ENCODE data around the gene NPVF.

The NPVF gene

DNA sequence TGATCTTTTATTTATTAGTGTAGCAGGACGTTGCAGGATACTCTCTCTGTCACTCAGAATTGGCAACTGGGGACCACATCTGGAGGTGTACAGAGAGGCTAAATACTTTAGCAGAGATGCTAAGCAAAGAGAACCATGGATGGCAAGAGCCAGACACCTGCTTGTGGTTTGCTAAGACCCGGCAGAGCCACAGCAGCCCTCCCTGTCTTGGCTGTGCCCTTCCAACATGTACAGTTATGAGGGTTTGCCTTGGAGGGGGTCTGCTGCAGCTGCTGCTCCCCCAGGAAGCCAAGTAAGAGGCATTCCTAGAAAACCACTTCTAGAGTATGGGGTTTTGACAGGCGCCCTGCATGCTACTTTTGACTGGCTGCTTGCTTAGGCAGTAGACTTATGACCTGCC is 5.1 kb downstream of the NPVF start:
- no peak for DNase-seq

DNA sequence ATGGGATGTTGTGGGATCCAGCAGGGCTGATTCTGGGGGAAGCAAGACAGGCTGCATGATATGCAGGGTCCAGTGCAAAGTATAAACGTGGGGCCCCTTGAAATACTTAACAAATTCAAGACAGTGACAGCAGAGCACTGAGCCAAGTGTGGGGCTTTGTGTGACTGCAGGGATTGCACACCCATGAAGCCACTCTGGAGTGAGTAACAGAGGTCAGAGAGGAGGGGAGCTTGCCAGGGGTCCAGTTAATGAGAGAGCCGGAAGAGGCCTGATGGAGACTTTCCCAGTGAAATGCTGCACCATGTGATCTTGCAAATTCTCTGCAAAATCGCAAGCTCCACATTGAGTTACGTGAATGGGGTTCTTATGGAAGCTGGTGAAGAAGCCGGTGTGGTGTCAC is 5.6 kb downstream of the NPVF start:
- no peak for DNase-seq

- no peak for DNase-seq
Observed at GRCh38 chr7:25221009-25221408, 7.3 kb downstream of the NPVF start.

- no peak for DNase-seq
Observed at GRCh38 chr7:25218191-25218590, 10.1 kb downstream of the NPVF start.

DNA sequence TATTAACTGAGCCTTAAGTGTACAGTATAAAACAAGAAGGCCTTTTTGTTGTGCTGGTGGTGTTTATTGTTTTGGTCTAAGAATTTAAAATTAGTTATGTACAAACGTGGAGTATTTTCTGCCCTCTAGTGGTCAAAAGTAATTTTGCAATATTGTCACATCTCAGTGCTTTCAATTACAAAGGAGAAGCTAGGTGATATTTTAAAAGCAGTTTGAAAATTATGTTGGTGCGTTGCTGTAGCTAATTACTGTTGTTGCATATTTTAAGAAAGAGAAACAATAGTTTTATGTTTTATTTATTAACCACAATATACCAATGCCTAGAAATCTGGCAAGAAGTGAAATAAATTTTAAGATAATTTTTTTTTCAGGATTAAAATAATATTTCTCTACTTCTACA is 11.4 kb downstream of the NPVF start:
- DNase-seq = peak; percentile 73

DNA sequence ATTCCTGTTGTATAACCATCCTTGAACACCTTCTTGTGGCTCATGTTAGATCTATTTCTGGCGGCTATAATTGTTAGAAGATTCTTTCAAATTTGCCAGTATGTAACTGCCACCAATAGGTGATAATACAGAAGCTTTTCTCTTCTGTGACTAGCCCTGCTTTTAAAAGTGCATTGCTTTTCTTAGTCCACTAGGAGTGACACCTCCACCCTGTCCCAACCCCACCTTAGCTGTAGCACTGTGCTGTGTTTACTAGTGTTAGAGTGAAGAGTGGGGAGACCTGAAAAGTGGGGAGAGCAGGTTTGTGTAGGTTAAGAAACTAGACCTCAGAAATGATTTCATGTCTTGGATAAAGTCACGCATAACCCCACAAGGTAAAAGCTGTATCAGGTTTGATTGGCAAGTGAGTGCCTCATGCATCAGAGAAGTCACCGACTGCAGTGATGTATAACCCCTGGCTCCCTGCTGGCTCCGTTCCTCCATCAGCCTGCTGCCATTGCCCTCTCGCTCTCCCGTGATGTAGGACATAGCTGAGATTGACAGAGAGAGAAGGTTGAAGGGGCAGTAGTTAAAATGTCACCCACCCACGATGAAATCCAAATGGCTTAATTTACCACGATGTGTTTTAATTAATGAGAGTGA is 12.5 kb downstream of the NPVF start:
- no peak for DNase-seq

- no peak for DNase-seq
Observed at GRCh38 chr7:25208525-25209221, 19.6 kb downstream of the NPVF start.

DNA sequence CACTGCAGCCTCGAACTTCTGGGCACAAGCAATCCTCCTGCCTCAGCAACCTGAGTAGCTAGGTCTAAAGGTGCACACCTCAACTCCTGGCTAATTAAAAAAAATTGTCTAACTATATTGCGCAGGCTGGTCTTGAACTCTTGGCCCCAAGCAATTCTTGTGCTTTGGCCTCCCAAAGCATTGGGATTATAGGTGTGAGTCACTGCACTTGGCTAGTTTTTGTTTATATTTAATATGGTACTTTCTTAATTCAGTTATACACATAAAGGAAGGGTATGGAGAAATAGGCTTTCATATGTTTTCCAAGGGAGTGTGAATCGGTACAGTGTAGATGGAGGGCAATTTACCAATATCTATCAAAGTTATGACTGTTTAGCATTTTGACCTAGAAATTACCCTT is 20.4 kb downstream of the NPVF start:
- DNase-seq = no peak

DNA sequence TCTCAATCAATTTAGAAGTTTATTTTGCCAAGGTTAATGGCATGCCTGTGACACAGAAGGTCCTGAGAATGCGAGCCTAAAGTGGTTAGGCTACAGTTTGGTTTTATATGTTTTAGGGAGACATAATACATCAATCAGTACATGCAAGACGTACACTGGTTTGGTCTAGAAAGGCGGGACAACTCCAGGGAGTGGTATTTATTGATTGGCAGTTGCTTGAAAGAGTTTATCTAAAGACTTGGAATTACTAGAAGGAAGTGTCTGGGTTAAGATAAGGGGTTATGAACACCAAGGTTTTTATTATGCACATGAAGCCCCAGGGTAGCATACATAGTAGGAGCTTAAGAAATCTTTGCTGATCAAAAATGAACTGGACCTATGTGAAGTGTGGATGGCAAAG is 21.5 kb downstream of the NPVF start:
- DNase-seq = peak; percentile 11

DNA sequence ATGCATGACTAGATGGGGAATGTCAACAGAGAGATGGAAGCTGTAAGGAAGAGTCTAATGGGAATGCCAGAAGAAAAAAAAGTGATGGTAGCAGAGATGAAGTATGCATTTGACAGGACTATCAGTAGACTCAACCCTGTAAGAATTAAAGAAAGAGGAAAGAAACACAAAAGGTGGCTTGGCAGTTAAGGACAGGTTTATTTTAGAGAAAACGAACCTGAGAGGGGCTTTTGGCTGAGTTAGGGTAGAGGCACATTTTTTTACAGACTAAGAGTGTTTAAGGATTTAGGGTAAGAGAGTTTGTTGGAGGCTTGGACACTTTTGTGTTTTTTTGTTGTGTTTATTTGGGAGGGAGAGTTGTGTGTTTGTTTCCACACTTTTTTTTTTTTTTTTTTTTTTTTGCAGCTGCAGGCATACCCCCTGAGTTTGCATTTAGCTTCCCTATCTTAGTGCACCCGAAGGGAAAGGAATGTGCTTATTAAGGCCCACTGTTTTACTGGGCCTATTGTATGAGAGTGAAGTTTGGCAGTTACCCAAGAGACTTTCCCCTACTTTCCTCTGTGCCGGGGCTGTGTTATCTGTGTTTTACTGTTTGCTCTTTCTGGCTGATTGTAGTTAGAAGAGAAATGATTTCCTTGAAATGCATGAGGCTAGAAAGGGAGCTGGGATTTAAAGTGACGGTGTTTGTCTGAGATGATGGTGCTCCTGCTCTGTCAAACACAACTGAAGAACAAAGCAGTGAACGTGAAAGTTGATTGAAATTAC is 32.0 kb downstream of the NPVF start:
- DNase-seq = no peak

GRCh38 chr7:25194036-25194435 is 34.2 kb downstream of the NPVF start:
- no peak for DNase-seq

- DNase-seq = no peak
Observed at GRCh38 chr7:25192043-25192442, 36.2 kb downstream of the NPVF start.

DNA sequence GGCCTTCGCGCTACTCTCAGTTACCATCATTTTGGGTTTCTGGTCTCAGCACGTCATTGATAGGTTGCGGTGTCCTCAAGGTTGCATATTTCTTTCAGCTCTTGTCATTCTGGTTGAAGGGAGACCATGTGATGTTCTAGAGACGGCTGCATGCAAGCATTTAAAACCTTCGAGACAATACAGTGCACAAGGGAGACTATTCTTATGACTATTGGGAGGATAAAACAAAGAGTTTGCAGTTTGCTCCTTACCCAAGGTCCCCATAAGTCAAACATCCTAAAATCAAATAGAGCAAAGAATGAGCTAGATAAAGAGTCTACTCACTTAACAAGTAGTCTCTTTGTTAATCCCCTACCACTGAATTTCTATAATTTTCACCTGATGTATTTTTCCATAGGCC is 39.1 kb downstream of the NPVF start:
- DNase-seq = no peak

DNA sequence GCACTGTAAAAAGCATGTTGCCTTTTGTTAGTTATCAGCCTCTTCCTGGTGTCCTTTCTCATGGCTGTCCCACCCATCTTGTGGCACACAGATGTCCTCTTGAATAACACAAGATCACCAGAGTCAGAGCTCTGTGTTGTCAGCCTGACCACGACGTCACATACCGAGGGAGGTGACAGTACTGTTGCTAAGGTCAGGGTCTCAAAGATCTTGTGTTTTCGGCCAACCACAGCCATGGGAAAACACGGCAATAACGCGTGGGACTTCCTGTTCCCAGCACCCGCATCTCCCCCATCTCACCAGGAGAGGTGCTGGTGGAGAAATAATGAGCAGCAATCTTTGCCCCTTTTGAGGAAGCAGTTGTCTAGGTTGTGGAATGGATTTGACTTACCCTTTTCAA is 40.4 kb downstream of the NPVF start:
- DNase-seq = peak; percentile 12

- no peak for DNase-seq
Observed at GRCh38 chr7:25186436-25186835, 41.9 kb downstream of the NPVF start.

- no peak for DNase-seq
Observed at GRCh38 chr7:25181532-25181931, 46.8 kb downstream of the NPVF start.

DNA sequence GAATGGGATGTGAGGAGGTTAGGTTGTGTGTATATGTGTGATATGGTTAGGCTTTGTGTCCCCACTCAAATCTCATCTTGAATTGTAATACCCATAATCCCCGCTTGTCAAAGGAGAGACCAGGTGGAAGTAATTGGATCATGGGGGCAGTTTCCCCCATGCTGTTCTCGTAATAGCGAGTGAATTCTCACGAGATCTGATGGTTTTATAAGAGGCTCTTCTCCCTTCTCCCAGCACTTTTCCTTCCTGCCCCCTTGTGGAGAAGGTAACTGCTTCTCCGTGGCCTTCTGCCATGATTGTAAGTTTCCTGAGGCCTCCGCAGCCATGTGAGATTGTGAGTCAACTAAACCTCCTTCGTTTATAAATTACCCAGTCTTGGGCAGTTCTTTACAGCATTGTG is 47.3 kb downstream of the NPVF start:
- no peak for DNase-seq

GRCh38 chr7:25180592-25180923 is 47.7 kb downstream of the NPVF start:
- no peak for DNase-seq

GRCh38 chr7:25179771-25180591 is 48.3 kb downstream of the NPVF start:
- peak; percentile 91 for DNase-seq

DNA sequence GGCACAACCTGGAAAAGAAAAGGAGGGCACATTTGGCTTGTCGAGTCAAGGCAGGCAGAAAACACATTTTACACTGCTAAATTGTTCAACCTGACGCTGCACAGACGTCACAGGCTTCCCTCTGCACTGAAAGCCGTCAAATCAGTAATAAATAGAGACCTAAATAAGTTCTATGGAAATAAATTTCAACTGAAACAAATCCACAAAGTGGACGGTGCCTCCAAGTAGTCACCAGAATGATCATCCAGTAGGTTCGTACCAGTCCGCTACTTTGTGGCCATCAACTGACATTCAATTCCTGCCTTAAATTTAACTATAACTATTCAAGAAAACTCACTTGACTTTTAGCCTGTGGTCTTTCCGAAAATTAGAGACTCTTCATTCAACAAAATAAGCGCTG is 49.0 kb downstream of the NPVF start:
- DNase-seq = no peak
